GM12873 (cell line): ENCODE measurements around the gene KRTAP10-9.

Experiments used
- TF ChIP-seq, protein P1 (sequence below): IDR thresholded peaks from 2 replicates; pipeline ENCODE4 v1.5.1; 2012; ENCODE audit warnings: low read depth, mild to moderate bottlenecking, moderate library complexity, low read length, control low read depth; ENCODE audit not compliant: insufficient read depth; ENCODE audit errors: missing control alignments

The KRTAP10-9 gene

GRCh38 chr21:44593598-44594405, 33.1 kb upstream of the KRTAP10-9 start:
- TF ChIP-seq, protein P1, sequence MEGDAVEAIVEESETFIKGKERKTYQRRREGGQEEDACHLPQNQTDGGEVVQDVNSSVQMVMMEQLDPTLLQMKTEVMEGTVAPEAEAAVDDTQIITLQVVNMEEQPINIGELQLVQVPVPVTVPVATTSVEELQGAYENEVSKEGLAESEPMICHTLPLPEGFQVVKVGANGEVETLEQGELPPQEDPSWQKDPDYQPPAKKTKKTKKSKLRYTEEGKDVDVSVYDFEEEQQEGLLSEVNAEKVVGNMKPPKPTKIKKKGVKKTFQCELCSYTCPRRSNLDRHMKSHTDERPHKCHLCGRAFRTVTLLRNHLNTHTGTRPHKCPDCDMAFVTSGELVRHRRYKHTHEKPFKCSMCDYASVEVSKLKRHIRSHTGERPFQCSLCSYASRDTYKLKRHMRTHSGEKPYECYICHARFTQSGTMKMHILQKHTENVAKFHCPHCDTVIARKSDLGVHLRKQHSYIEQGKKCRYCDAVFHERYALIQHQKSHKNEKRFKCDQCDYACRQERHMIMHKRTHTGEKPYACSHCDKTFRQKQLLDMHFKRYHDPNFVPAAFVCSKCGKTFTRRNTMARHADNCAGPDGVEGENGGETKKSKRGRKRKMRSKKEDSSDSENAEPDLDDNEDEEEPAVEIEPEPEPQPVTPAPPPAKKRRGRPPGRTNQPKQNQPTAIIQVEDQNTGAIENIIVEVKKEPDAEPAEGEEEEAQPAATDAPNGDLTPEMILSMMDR: no peak

- TF ChIP-seq, protein P1: no peak
These were observed 32.4 kb upstream of the KRTAP10-9 start for GRCh38 chr21:44594406-44594916.

DNA sequence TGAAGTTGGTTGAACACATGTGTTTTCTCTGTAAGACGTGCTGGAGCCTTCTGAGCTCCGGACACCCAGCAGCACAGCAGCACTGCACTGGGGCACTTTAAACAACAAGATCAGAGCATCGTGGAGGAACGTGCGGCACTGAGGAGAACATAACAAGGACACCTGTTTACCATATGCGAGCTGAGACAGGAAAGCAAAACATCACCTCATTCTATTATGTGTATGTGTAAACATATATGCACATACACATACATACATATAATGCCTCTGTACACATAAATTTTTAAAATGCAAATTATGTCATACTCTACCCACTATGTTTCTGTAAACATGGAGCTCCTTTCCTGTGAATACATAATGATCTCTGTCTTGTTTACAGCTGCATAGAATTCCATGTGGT, 31.4 kb upstream of the KRTAP10-9 start:
- TF ChIP-seq, protein P1: no peak

GRCh38 chr21:44596068-44596725, 30.7 kb upstream of the KRTAP10-9 start:
- TF ChIP-seq, protein P1: no peak

DNA sequence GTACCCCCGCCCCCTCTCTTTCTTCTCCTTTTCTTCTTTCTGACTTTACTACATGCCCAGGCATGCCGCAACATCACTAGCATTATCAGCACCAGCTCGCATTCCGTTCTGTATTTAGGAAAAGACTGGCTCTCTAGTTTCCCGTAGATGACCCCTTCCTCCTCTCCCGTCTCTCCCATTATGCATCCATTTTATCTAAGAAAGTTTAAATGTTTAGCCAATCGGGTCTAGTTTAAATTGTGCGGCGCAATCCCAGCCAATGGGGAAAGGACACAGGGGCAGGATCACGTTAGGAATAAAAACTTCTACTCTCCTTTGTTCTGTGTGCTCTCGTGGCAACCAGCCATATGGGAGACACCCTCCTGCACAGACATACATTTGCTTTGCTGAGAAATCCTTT, 28.8 kb upstream of the KRTAP10-9 start:
- TF ChIP-seq, protein P1: no peak

- TF ChIP-seq, protein P1: no peak
These were observed 27.4 kb upstream of the KRTAP10-9 start for GRCh38 chr21:44599264-44600029.
